Spinal cord (tissue), 10 donors: ENCODE results near the gene GAL3ST3. TPM values are rescaled to one million over a fixed set of nuclear protein-coding genes. Genes with fewer than 3 reads are reported as not detected.
"Not testable (repeated sequence)": the region's sequence is repeated elsewhere in the genome, so short reads cannot be mapped to it uniquely, and the experiment has no call there.

Experiments
- DNase-seq, 6 donors: peaks; one replicate each; pipeline versions ENCODE4 v3.0.0 to v3.0.0-alpha.2; 2013 to 2015; ENCODE audit warnings: low spot score in 6 of 6, low read depth in 4 of 6
- H3K27ac ChIP-seq: one replicate; pipeline ENCODE4 v1.5.1; 2013; ENCODE audit warnings: low read depth, low read length, control low read depth
- H3K27me3 ChIP-seq: one replicate; pipeline ENCODE4 v1.6.1; 2013; ENCODE audit warnings: low read length; ENCODE audit not compliant: control insufficient read depth, insufficient read depth
- H3K36me3 ChIP-seq: one replicate; pipeline ENCODE4 v1.6.1; 2013; ENCODE audit warnings: low read length; ENCODE audit not compliant: control insufficient read depth, insufficient read depth
- H3K4me1 ChIP-seq: one replicate; pipeline ENCODE4 v1.6.1; 2013; ENCODE audit warnings: low read length; ENCODE audit not compliant: control insufficient read depth, insufficient read depth
- H3K4me3 ChIP-seq: one replicate; pipeline ENCODE4 v1.5.1; 2013; ENCODE audit warnings: low read depth, low read length, control low read depth
- H3K9me3 ChIP-seq: one replicate; pipeline ENCODE4 v1.6.1; 2013; ENCODE audit warnings: low read length; ENCODE audit not compliant: control insufficient read depth, insufficient read depth
- WGBS: methylation state at CpG from one replicate; pipeline ENCODE4 v1.1.5; 2013; ENCODE audit warnings: missing lambda C conversion rate; ENCODE audit not compliant: insufficient coverage; 5-methylcytosine and 5-hydroxymethylcytosine counted together
- polyA plus RNA-seq, 2 donors: library from polyadenylated mRNA; unstranded; fragments of 120-200 nt; gene quantifications; one replicate each; pipeline ENCODE4 v1.2.1, GENCODE V29; 2013; ENCODE audit not compliant: insufficient read length in 2 of 2
- total RNA-seq, 2 donors: library from RNA; depleted of rRNA in 1 of 2; stranded (reverse); fragments of 120-200 nt in 1 of 2; fragments of >200 nt in 1 of 2; gene quantifications; one replicate each; pipeline versions ENCODE4 v1.2.3 to v1.2.4, GENCODE V29; 2013 to 2014
- donor health status: healthy.

The GAL3ST3 gene
- total and polyA plus RNA-seq, 4 donors: 4.5 to 19.0 (median 12.2) TPM

- DNase-seq: no peak
- H3K36me3 ChIP-seq: no peaks in the 10 kb centered on the region
- no peak overlapping the region for H3K4me3 ChIP-seq
- 93% methylated on average over 2 of the region's 8 CpGs for WGBS
- H3K9me3 ChIP-seq: no peaks in the 10 kb centered on the region
- H3K4me1 ChIP-seq: no peaks in the 10 kb centered on the region
- no peak overlapping the region for H3K27ac ChIP-seq
- no peaks in the 10 kb centered on the region for H3K27me3 ChIP-seq
These were observed 15.8 kb downstream of the GAL3ST3 start for GRCh38 chr11:66032957-66033735.

GRCh38 chr11:66026017-66026529, 22.9 kb downstream of the GAL3ST3 start, which contains the start of gene CATSPER1:
TSS of gene CATSPER1 (minus strand) at chr11:66026479. CDS start at chr11:66026379, 100 bp downstream.
- WGBS: 86% methylated on average over 17 of the region's 18 CpGs
- H3K27ac ChIP-seq: no peak within 1 kb of the TSS
- H3K4me1 ChIP-seq: peaks cover 6% of the 10 kb centered on the region
- no peaks in the 10 kb centered on the region for H3K36me3 ChIP-seq
- no peaks in the 10 kb centered on the region for H3K9me3 ChIP-seq
- no peak for DNase-seq
- H3K4me3 ChIP-seq: no peak within 1 kb of the TSS
- H3K27me3 ChIP-seq: peaks cover 12% of the 10 kb centered on the region

GRCh38 chr11:66023186-66023440, 25.8 kb downstream of the GAL3ST3 start:
- H3K27ac ChIP-seq: not testable (repeated sequence)
- 79% methylated on average over 5 of the region's 5 CpGs for WGBS
- H3K27me3 ChIP-seq: peaks cover 12% of the 10 kb centered on the region

GRCh38 chr11:66022401-66023185, 26.4 kb downstream of the GAL3ST3 start:
- no peaks in the 10 kb centered on the region for H3K9me3 ChIP-seq
- H3K36me3 ChIP-seq: no peaks in the 10 kb centered on the region
- WGBS: 29% methylated on average over 46 of the region's 46 CpGs
- H3K4me3 ChIP-seq: no peak overlapping the region
- no peak overlapping the region for H3K27ac ChIP-seq
- peaks cover 12% of the 10 kb centered on the region for H3K27me3 ChIP-seq
- peaks cover 6% of the 10 kb centered on the region for H3K4me1 ChIP-seq
- peak in 4 of 6 donors; percentile 14 to 75 (median 30) for DNase-seq

More at GRCh38 chr11:66023186-66023440, 25.8 kb downstream of the GAL3ST3 start:
- not testable (repeated sequence) for H3K36me3 ChIP-seq, H3K4me1 ChIP-seq, H3K9me3 ChIP-seq, H3K4me3 ChIP-seq, DNase-seq

GRCh38 chr11:66020618-66021357, 28.2 kb downstream of the GAL3ST3 start:
- peaks cover 6% of the 10 kb centered on the region for H3K4me1 ChIP-seq
- DNase-seq: no peak
- H3K27me3 ChIP-seq: peaks cover 12% of the 10 kb centered on the region
- no peak overlapping the region for H3K27ac ChIP-seq
- no peak overlapping the region for H3K4me3 ChIP-seq
- no peaks in the 10 kb centered on the region for H3K9me3 ChIP-seq
- 84% methylated on average over 19 of the region's 25 CpGs for WGBS
- no peaks in the 10 kb centered on the region for H3K36me3 ChIP-seq

GRCh38 chr11:66020212-66020611, 28.7 kb downstream of the GAL3ST3 start:
- Histone ChIP-seq H3K27ac (no peak overlapping the region), H3K27me3 (peaks cover 12% of the 10 kb centered on the region), H3K36me3 (no peaks in the 10 kb centered on the region), H3K4me3 (no peak overlapping the region), H3K9me3 (no peaks in the 10 kb centered on the region), H3K4me1 (peaks cover 6% of the 10 kb centered on the region)
- no peak for DNase-seq
- WGBS: 73% methylated on average over 8 of the region's 8 CpGs

- Histone ChIP-seq H3K4me1 (peaks cover 2% of the 10 kb centered on the region), H3K9me3 (no peaks in the 10 kb centered on the region), H3K27ac (no peak overlapping the region), H3K36me3 (no peaks in the 10 kb centered on the region), H3K27me3 (peaks cover 20% of the 10 kb centered on the region), H3K4me3 (no peak overlapping the region)
- 76% methylated on average over 3 of the region's 4 CpGs for WGBS
- no peak for DNase-seq
These were observed 31.6 kb downstream of the GAL3ST3 start for GRCh38 chr11:66017321-66017720.

GRCh38 chr11:66016793-66017177, 32.2 kb downstream of the GAL3ST3 start:
- DNase-seq: no peak
- Histone ChIP-seq H3K27ac (no peak overlapping the region), H3K36me3 (no peaks in the 10 kb centered on the region), H3K4me3 (no peak overlapping the region), H3K4me1 (no peaks in the 10 kb centered on the region), H3K9me3 (no peaks in the 10 kb centered on the region), H3K27me3 (peaks cover 23% of the 10 kb centered on the region)
- WGBS: 88% methylated on average over 9 of the region's 10 CpGs

- Histone ChIP-seq H3K27me3 (peaks cover 26% of the 10 kb centered on the region), H3K9me3 (no peaks in the 10 kb centered on the region), H3K4me3 (no peak overlapping the region), H3K36me3 (no peaks in the 10 kb centered on the region), H3K4me1 (no peaks in the 10 kb centered on the region), H3K27ac (no peak overlapping the region)
- 51% methylated on average over 18 of the region's 18 CpGs for WGBS
- no peak for DNase-seq
These were observed 32.8 kb downstream of the GAL3ST3 start for GRCh38 chr11:66015936-66016792.
